GM19193 (cell line): ENCODE measurements around the gene SHISA7.

ENCODE experiments used
- POLR2A ChIP-seq: IDR thresholded peaks from 4 replicates; pipeline ENCODE4 v1.6.1; 2011; ENCODE audit not compliant: insufficient read depth, insufficient read length; ENCODE audit errors: extremely low read depth

SHISA7 gene

GRCh38 chr19:55461259-55461973 lies 18.3 kb upstream of the SHISA7 start, which contains the start of gene ISOC2:
TSS of gene ISOC2 (minus strand) at chr19:55461642. CDS start at chr19:55456486, 5,156 bp downstream.
- peak; percentile 82 for TF ChIP-seq POLR2A

DNA sequence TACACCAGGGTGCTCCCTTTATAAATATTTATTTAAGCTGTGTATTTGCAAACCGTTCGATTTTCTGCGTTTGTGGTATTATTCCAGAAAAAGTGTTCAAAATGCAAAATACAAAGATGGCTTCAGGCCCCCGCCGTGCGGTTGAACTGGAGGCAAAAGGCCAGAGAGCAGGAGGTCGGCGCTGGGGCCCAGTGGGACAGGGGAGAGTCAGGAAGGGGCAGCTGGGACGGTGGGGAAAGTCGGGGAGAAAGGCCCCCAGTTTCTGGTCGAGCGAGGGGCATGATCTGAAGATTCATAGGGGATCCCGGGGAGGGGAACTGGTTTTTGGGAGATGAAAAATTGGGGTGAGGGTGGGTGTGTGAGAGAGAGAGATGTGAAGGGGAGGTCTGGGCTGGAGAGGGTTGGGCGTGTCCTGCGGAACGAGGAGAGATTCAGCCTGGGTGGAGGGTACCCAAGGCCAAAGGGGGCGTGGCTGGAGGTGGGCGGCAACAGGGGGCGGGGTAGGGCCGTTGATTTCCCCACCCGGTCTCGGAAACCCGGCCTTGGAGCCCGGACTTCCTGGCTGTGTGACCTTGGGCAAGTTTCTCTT lies 17.7 kb upstream of the SHISA7 start:
- TF ChIP-seq POLR2A, result no peak

- TF ChIP-seq POLR2A, result no peak
Measured at GRCh38 chr19:55459950-55460657, 17.0 kb upstream of the SHISA7 start.

DNA sequence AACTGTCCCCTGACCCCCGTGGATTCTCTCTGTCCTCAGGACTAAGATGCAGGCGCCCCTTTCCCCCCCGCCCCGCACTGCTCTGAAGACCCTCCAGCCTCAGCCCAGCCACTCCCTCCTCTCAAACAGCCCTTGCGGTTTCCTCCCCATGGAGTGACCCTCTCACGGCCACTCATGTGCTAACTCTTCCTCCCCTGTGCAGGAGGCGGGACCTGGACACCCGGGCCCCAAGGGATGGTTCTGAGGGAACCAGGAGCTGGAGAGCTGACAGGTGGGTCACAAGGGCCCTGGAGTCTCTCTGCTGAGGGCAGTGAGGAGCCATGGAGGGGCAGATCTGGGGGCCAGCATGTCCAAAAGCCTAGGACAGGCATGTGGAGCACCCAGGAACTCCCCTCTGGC lies 16.4 kb upstream of the SHISA7 start:
- TF ChIP-seq POLR2A, result no peak

GRCh38 chr19:55457683-55458457 lies 14.8 kb upstream of the SHISA7 start:
- no peak for TF ChIP-seq POLR2A

- no peak for TF ChIP-seq POLR2A
Measured at GRCh38 chr19:55456347-55456746, 13.2 kb upstream of the SHISA7 start.

GRCh38 chr19:55455576-55456235 lies 12.6 kb upstream of the SHISA7 start:
- TF ChIP-seq POLR2A, result no peak

DNA sequence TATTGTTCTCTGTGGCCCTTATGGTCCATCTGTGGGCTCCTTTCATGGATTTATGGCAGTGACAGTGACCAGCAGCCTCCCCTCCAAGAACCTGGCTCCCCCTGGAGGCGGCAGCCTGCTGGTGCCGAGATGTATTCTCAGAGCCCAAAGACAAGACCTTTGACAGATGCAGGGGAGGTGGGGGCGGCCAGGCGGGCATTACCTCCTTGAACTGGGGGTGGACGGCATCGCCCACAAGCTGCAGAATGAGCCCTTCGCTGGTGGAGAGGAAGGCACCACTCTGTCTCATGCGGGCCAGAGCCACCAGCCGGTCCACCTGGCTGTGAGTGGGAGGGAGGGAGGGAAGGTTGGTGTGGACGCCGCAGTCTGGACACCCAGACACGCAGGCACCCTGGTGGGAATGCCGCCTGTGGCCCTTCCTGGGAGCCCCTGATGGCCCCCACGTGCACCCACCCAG lies 11.7 kb upstream of the SHISA7 start:
- TF ChIP-seq POLR2A, result no peak

DNA sequence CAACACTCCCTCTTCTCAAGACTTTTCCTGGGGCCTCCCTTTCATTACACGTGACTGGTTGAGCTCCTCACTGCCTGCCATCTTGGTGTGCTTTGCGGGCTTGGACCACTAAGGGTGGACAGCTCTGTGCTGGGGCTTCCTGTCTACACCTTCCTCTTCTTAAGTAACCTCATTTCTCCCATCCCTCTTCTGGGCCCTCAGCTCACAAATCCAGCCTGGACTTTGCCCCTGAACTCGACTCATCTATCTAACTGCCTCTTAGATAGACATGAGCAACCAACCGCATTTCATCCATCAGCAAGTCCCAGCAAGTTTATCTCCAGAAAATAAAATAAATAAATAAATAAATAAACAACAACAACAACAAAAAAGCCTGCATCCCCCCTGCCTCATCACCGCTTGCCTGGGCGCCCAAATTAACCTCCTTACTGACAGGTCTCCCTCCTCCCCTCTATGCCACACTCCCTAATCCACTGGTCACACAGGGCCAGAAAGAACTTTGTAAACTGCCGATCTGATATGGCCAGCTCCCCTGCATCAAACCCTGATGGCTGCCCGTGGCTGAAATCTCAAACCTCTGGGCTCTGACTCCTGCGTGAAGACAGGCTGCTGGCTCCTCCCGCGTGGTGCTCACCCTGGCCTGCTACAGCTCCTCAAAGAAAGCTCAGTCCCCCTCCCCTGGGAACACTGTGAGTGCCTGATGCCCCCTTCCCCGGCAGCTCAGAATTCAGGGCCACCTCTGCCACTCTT lies 10.6 kb upstream of the SHISA7 start:
- TF ChIP-seq POLR2A, result no peak

DNA sequence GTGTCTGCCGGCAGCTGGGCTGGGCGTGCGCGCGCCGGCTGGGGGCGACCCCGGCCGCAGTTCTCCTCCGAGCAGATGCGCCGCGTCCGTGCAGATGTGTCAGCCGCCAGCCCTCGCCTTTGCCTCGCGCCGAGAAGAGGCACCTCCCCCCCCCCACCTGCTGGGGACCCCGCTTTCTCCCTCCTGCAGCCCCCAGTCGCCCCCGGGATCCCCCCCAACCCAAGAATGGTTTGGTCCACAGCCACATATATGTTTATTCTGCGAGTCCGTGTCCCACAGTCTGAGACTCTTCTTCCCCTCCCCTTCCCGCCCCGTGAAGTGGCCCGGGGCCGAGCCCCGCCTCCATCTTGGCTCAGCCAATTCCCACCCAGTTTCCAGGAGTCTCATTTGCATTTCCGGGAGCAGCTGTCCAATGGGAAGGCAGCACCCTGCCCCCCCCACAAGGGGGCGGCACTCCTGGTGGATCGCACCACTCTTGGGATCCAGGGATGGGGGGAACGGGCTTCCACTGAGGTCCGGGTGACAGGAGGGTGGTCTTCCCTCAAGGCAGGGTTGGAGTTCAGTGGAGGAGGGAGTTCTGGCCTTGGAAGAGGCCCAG lies 9.7 kb upstream of the SHISA7 start:
- TF ChIP-seq POLR2A, result no peak

GRCh38 chr19:55451965-55452748 lies 9.1 kb upstream of the SHISA7 start:
- no peak for TF ChIP-seq POLR2A

GRCh38 chr19:55451163-55451964 lies 8.3 kb upstream of the SHISA7 start:
- no peak for TF ChIP-seq POLR2A
